H9 (cell line): ENCODE measurements around the gene ARHGAP31. TPM values are rescaled to one million over a fixed set of nuclear protein-coding genes. Genes with fewer than 3 reads are reported as not detected.

Source experiments
- DNase-seq: peaks from one replicate; pipeline ENCODE4 v3.0.0-alpha.2; 2017
- H2AFZ ChIP-seq: one replicate; pipeline ENCODE4 v1.6.1; 2013; ENCODE audit warnings: mild to moderate bottlenecking, low read length, control low read depth, moderate library complexity
- H2AK5ac ChIP-seq: 2 replicates; pipeline ENCODE4 v1.6.1; 2013; ENCODE audit warnings: low read length, control low read depth, mixed read lengths; ENCODE audit not compliant: insufficient read length
- H2BK120ac ChIP-seq: one replicate; pipeline ENCODE4 v1.6.1; 2013; ENCODE audit warnings: low read depth, mild to moderate bottlenecking, low read length, control low read depth, inconsistent platforms; ENCODE audit not compliant: poor library complexity, severe bottlenecking
- H2BK12ac ChIP-seq: 2 replicates; pipeline ENCODE4 v1.6.1; 2013; ENCODE audit warnings: low read length, control low read depth, mixed read lengths, low read depth; ENCODE audit not compliant: insufficient read length
- H2BK15ac ChIP-seq: 2 replicates; pipeline ENCODE4 v1.6.1; 2013; ENCODE audit warnings: low read depth, low read length, control low read depth
- H2BK20ac ChIP-seq: one replicate; pipeline ENCODE4 v1.6.1; 2013; ENCODE audit warnings: low read depth, mild to moderate bottlenecking, low read length, control low read depth, inconsistent platforms; ENCODE audit not compliant: poor library complexity, severe bottlenecking
- H2BK5ac ChIP-seq: 2 replicates; pipeline ENCODE4 v1.6.1; 2013; ENCODE audit warnings: low read length, control low read depth, mixed read lengths; ENCODE audit not compliant: insufficient read length
- H3K14ac ChIP-seq: 2 replicates; pipeline ENCODE4 v1.6.1; 2013; ENCODE audit warnings: low read length, control low read depth; ENCODE audit not compliant: insufficient read depth
- H3K18ac ChIP-seq: 2 replicates; pipeline ENCODE4 v1.6.1; 2013; ENCODE audit warnings: low read depth, mild to moderate bottlenecking, mixed read lengths, low read length, control low read depth; ENCODE audit not compliant: insufficient read length
- H3K23ac ChIP-seq: 2 replicates; pipeline ENCODE4 v1.6.1; 2013; ENCODE audit warnings: low read length, control low read depth, mixed read lengths, low read depth; ENCODE audit not compliant: insufficient read length
- H3K23me2 ChIP-seq: 2 replicates; pipeline ENCODE4 v1.6.1; 2013; ENCODE audit warnings: low read depth, mild to moderate bottlenecking, mixed read lengths, low read length, control low read depth; ENCODE audit not compliant: insufficient read length, poor library complexity, severe bottlenecking
- H3K27ac ChIP-seq: 2 replicates; pipeline ENCODE4 v1.5.1; 2013; ENCODE audit warnings: low read length, control low read depth, mixed read lengths, low read depth; ENCODE audit not compliant: insufficient read length
- H3K27me3 ChIP-seq: 2 replicates; pipeline ENCODE4 v1.6.1; 2013; ENCODE audit warnings: low read length, control low read depth, inconsistent platforms; ENCODE audit not compliant: insufficient read depth
- H3K4ac ChIP-seq: 2 replicates; pipeline ENCODE4 v1.6.1; 2013; ENCODE audit warnings: low read depth, mild to moderate bottlenecking, control low read depth, inconsistent platforms, low read length, moderate library complexity
- H3K4me1 ChIP-seq: 2 replicates; pipeline ENCODE4 v1.6.1; 2013; ENCODE audit warnings: low read length, control low read depth, inconsistent platforms; ENCODE audit not compliant: insufficient read depth
- H3K4me2 ChIP-seq: 2 replicates; pipeline ENCODE4 v1.6.1; 2013; ENCODE audit warnings: low read length, control low read depth, mixed read lengths; ENCODE audit not compliant: insufficient read length, insufficient read depth
- H3K56ac ChIP-seq: 2 replicates; pipeline ENCODE4 v1.6.1; 2013; ENCODE audit warnings: low read depth, mild to moderate bottlenecking, mixed read lengths, low read length, control low read depth; ENCODE audit not compliant: insufficient read length
- H3K79me1 ChIP-seq: 2 replicates; pipeline ENCODE4 v1.6.1; 2013; ENCODE audit warnings: low read depth, mild to moderate bottlenecking, moderate library complexity, low read length, control low read depth, inconsistent platforms; ENCODE audit not compliant: insufficient read depth, poor library complexity, severe bottlenecking
- H3K79me2 ChIP-seq: 2 replicates; pipeline ENCODE4 v1.6.1; 2013; ENCODE audit warnings: low read length, control low read depth, inconsistent platforms; ENCODE audit not compliant: insufficient read depth
- H3K9ac ChIP-seq: 2 replicates; pipeline ENCODE4 v1.6.1; 2013; ENCODE audit warnings: low read length, control low read depth, mixed read lengths; ENCODE audit not compliant: insufficient read length; ENCODE audit errors: extremely low read depth
- H3K9me3 ChIP-seq: one replicate; pipeline ENCODE4 v1.6.1; 2013; ENCODE audit warnings: low read depth, low read length, inconsistent platforms; ENCODE audit not compliant: control insufficient read depth
- H3T11ph ChIP-seq: one replicate; pipeline ENCODE4 v1.6.1; 2013; ENCODE audit warnings: mild to moderate bottlenecking, low read length, control low read depth, inconsistent platforms
- H4K20me1 ChIP-seq: one replicate; pipeline ENCODE4 v1.6.1; 2013; ENCODE audit not compliant: control insufficient read depth, insufficient read length, insufficient read depth
- H4K5ac ChIP-seq: 2 replicates; pipeline ENCODE4 v1.6.1; 2013; ENCODE audit warnings: low read depth, mild to moderate bottlenecking, mixed read lengths, low read length, control low read depth; ENCODE audit not compliant: insufficient read length
- H4K8ac ChIP-seq: replicated peaks from 2 replicates; pipeline ENCODE4 v1.6.1; 2013; ENCODE audit warnings: low read length, control low read depth, mixed read lengths, low read depth; ENCODE audit not compliant: insufficient read length
- H4K91ac ChIP-seq: 2 replicates; pipeline ENCODE4 v1.6.1; 2013; ENCODE audit warnings: low read depth, mild to moderate bottlenecking, moderate library complexity, mixed read lengths, low read length, control low read depth; ENCODE audit not compliant: insufficient read length
- H3K27ac Mint-ChIP-seq, 3 experiments: 2 replicates in 2 of 3; 3 replicates in 1 of 3; pipeline ENCODE4 v1.8.0; 2020 to 2021; ENCODE audit warnings: mixed read lengths in 3 of 3, mild to moderate bottlenecking in 1 of 3, moderate library complexity in 1 of 3
- H3K27me3 Mint-ChIP-seq: 2 replicates; pipeline ENCODE4 v1.8.0; 2021; ENCODE audit warnings: low read depth, mild to moderate bottlenecking, moderate library complexity, mixed read lengths
- H3K36me3 Mint-ChIP-seq, 3 experiments: 2 replicates in 2 of 3; 3 replicates in 1 of 3; pipeline ENCODE4 v1.8.0; 2020 to 2021; ENCODE audit warnings: low read depth in 3 of 3, mixed read lengths in 3 of 3; ENCODE audit not compliant: insufficient read depth in 1 of 3
- H3K4me1 Mint-ChIP-seq, 2 experiments: 2 replicates each; pipeline ENCODE4 v1.8.0; 2020; ENCODE audit warnings: mixed read lengths in 2 of 2
- H3K4me3 Mint-ChIP-seq, 2 experiments: 2 replicates in 1 of 2; 3 replicates in 1 of 2; pipeline ENCODE4 v1.8.0; 2020 to 2021; ENCODE audit warnings: mild to moderate bottlenecking in 2 of 2, mixed read lengths in 2 of 2, moderate library complexity in 1 of 2
- H3K9me3 Mint-ChIP-seq, 2 experiments: 2 replicates in 1 of 2; 3 replicates in 1 of 2; pipeline ENCODE4 v1.8.0; 2020; ENCODE audit warnings: mild to moderate bottlenecking in 2 of 2, mixed read lengths in 2 of 2, moderate library complexity in 1 of 2
- WGBS: extraction: QIAGEN DNeasy Blood & Tissue Kit; methylation state at CpG from one replicate; pipeline ENCODE4 v1.1.7; 2013; ENCODE audit warnings: missing lambda C conversion rate, low lambda C conversion rate, mixed read lengths; ENCODE audit not compliant: insufficient read length; ENCODE audit errors: extremely low coverage; 5-methylcytosine and 5-hydroxymethylcytosine counted together
- total RNA-seq: library from RNA; stranded (reverse); gene quantifications from 2 replicates; pipeline ENCODE4 v1.2.1, GENCODE V29; 2021
- TF ChIP-seq, protein P1 (sequence below): fragments of 200-600 bp; sonication (generic); conservative IDR thresholded peaks from 3 replicates; pipeline ENCODE4 v1.8.0; 2021; ENCODE audit warnings: antibody characterized with exemption, mild to moderate bottlenecking

The ARHGAP31 gene
- total RNA-seq, 1 experiment from 2014 or later, result 2.2 TPM

DNA sequence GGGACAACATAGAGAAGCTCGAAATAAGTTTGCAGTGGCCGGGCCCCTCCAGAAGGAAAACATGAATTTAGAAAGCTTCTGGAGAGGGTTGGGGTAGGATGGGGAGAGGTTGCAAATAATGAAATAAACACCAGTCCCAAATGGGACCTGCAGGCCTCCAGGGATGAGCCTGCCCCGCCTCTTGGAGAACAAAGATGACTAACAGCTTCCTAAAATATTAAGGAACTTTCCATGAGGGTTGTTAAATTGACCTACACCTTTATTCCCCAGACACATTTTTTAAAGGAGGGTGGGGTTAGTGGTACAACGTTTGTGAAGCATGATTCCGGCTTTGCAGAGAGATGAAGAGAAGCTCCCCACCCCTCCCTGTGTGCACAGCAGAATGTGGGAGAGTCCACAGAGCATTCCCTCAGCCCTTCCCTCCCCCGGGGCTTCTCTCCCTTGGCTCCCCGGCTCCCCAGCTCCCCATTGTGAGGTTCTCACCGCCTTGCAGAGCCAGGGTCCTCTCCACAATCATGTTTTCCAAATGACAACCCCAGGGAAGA, 84.1 kb downstream of the ARHGAP31 start:
- no peak for DNase-seq
- peaks cover 0 to 1% (median 0%) of the 10 kb centered on the region in 3 experiments; a peak in 2 of 7 replicates for H3K36me3 Mint-ChIP-seq
- H3K9me3 Mint-ChIP-seq, result no peaks in the 10 kb centered on the region
- Histone ChIP-seq H4K5ac (no peak overlapping the region), H3K27ac (no peak overlapping the region), H3K9ac (no peak overlapping the region), H3K14ac (no peak overlapping the region), H4K8ac (no peak overlapping the region), H3K79me1 (no peaks in the 10 kb centered on the region), H3K23ac (no peak overlapping the region), H3K79me2 (no peaks in the 10 kb centered on the region), H3K4me1 (peaks cover 9% of the 10 kb centered on the region; the same call in 1 of the 2 replicates), H3T11ph (no peak overlapping the region), H3K56ac (no peak overlapping the region), H3K4me2 (no peak overlapping the region), H2BK20ac (no peak overlapping the region), H2BK120ac (no peak overlapping the region), H4K20me1 (no peaks in the 10 kb centered on the region), H2BK12ac (no peak overlapping the region), H3K18ac (no peak overlapping the region), H4K91ac (no peak overlapping the region), H2AK5ac (no peak overlapping the region), H2BK5ac (no peak overlapping the region), H3K27me3 (no peaks in the 10 kb centered on the region), H3K23me2 (no peaks in the 10 kb centered on the region), H2BK15ac (no peak overlapping the region), H3K9me3 (no peaks in the 10 kb centered on the region), H3K4ac (no peak overlapping the region), H2AFZ (no peak overlapping the region)
- TF ChIP-seq, protein P1, sequence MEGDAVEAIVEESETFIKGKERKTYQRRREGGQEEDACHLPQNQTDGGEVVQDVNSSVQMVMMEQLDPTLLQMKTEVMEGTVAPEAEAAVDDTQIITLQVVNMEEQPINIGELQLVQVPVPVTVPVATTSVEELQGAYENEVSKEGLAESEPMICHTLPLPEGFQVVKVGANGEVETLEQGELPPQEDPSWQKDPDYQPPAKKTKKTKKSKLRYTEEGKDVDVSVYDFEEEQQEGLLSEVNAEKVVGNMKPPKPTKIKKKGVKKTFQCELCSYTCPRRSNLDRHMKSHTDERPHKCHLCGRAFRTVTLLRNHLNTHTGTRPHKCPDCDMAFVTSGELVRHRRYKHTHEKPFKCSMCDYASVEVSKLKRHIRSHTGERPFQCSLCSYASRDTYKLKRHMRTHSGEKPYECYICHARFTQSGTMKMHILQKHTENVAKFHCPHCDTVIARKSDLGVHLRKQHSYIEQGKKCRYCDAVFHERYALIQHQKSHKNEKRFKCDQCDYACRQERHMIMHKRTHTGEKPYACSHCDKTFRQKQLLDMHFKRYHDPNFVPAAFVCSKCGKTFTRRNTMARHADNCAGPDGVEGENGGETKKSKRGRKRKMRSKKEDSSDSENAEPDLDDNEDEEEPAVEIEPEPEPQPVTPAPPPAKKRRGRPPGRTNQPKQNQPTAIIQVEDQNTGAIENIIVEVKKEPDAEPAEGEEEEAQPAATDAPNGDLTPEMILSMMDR, result no peak
- WGBS, result no CpG with 5 or more reads among the region's 8 CpGs
- H3K4me3 Mint-ChIP-seq, result no peak overlapping the region
- no peak overlapping the region for H3K27ac Mint-ChIP-seq
- no peaks in the 10 kb centered on the region for H3K27me3 Mint-ChIP-seq
- peaks cover 15 to 18% of the 10 kb centered on the region in 2 experiments for H3K4me1 Mint-ChIP-seq
